Pancreas (tissue), 10 donors: ENCODE measurements around the gene DHRSX. TPM values are rescaled to one million over a fixed set of nuclear protein-coding genes. Genes with fewer than 3 reads are reported as not detected.
"Not testable (repeated sequence)": the region's sequence is repeated elsewhere in the genome, so short reads cannot be mapped to it uniquely, and the experiment has no call there.

Experiments used
- ATAC-seq, 4 donors: fragments of 200-7000 bp; cut with Tn5 transposase; one replicate each; pipeline versions ENCODE4 v1.8.0 to v1.9.1; 2020; ENCODE audit warnings: mild to moderate bottlenecking in 4 of 4, moderate library complexity in 4 of 4
- DNase-seq, 6 donors: peaks; one replicate each; pipeline ENCODE4 v3.0.0-alpha.2; 2020
- FAIRE-seq: peaks from 2 replicates; lab custom pipeline; 2012; peaks lifted over from hg19 to GRCh38; lab: Jason Lieb, UNC
- H3K27ac ChIP-seq, 4 donors: fragments of 200-600 bp; sonication (generic); 1 replicate in 3 of 4; 2 replicates in 1 of 4; pipeline versions ENCODE4 v1.5.0 to v1.8.0; 2020
- H3K27me3 ChIP-seq, 4 donors: fragments of 200-600 bp; one replicate each; pipeline ENCODE4 v1.8.0; 2021
- H3K36me3 ChIP-seq, 3 donors: fragments of 200-600 bp; sonication (generic) in 1 of 3; one replicate each; pipeline versions ENCODE4 v1.5.0 to v1.8.0; 2020 to 2021
- H3K4me1 ChIP-seq, 3 donors: fragments of 200-600 bp; one replicate each; pipeline ENCODE4 v1.8.0; 2021
- H3K4me3 ChIP-seq, 4 donors: fragments of 200-600 bp; sonication (generic) in 2 of 4; one replicate each; pipeline versions ENCODE4 v1.5.0 to v1.8.0; 2020 to 2021
- H3K9me3 ChIP-seq, 4 donors: fragments of 200-600 bp; one replicate each; pipeline ENCODE4 v1.8.0; 2021
- WGBS, 2 donors: extraction: QIAGEN DNeasy Blood & Tissue Kit; methylation state at CpG; one replicate each; pipeline ENCODE4 v1.1.7; 2013; 5-methylcytosine and 5-hydroxymethylcytosine counted together
- intact Hi-C, 3 donors: fragments of 100-400 bp; cut with DNase I; formaldehyde crosslinking; loops; one replicate each; pipeline versions ENCODE4 v1.11.1 to v1.14.2; 2022
- polyA plus RNA-seq, 2 donors: library from polyadenylated mRNA; stranded (reverse); fragments of 200-250 nt; gene quantifications; one replicate each; pipeline ENCODE4 v1.2.3, GENCODE V29; 2013
- total RNA-seq, 6 donors: library from RNA; stranded (reverse); fragmentation: NEBNext Ultra II Directional in 4 of 6; extraction: Animal tissue kit (Norgen Biotek cat#: 25700) in 4 of 6; gene quantifications; one replicate each; pipeline versions ENCODE4 v1.2.1 to v1.2.4, GENCODE V29; 2021 to 2023
- TF ChIP-seq, protein P1 (sequence below), 4 donors: fragments of 200-600 bp; sonication (generic) in 3 of 4; IDR thresholded peaks; one replicate each; pipeline versions ENCODE4 v1.5.0 to v1.8.0; 2021; ENCODE audit warnings: antibody characterized with exemption in 4 of 4
- donor health status: healthy with polysubstance abuse.
- donor health status: DM: no; HTN: no; CAD: no; lungs with moderate emphysema.
- donor health status: DM: no; HTN: no; CAD: no.
- donor health status: control.
- donor health status: control.
- donor health status: Bipolar disorder and iron deficiency.
- donor health status: DM: yes; HTN: yes; CAD: no.
- donor health status: DM: no; HTN: no; CAD: no.
- donor health status: DM: no; HTN: no; CAD: no.
- donor health status: DM: yes; HTN: yes; CAD: no.

The DHRSX gene
- total and polyA plus RNA-seq, 8 donors: 8.1 to 26.5 (median 17.2) TPM

DNA sequence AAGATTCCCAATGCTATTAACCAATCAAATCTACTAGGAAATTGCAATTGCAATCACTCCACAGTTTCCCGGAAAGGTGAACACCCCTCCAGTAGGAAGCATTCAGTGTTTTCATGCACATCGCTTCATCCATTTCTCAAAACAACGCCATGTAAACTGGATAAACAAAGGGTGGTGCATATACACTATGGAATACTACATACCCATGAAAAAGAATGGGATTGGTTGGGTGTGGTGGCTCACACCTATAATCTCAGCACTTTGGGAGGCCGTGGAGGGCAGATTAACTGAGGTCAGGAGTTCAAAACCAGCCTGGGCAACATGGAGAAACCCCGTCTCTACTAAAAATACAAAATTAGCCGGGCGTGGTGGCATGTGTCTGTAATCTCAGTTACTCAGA lies 29.1 kb downstream of the DHRSX start:
- intact Hi-C loops: no loop called here
- Histone ChIP-seq H3K27ac (no peak overlapping the region), H3K4me1 (peaks cover 0 to 13% (median 5%) of the 10 kb centered on the region in 3 donors), H3K27me3 (no peaks in the 10 kb centered on the region), H3K4me3 (no peak overlapping the region), H3K9me3 (no peaks in the 10 kb centered on the region), H3K36me3 (no peaks in the 10 kb centered on the region)
- TF ChIP-seq, protein P1, sequence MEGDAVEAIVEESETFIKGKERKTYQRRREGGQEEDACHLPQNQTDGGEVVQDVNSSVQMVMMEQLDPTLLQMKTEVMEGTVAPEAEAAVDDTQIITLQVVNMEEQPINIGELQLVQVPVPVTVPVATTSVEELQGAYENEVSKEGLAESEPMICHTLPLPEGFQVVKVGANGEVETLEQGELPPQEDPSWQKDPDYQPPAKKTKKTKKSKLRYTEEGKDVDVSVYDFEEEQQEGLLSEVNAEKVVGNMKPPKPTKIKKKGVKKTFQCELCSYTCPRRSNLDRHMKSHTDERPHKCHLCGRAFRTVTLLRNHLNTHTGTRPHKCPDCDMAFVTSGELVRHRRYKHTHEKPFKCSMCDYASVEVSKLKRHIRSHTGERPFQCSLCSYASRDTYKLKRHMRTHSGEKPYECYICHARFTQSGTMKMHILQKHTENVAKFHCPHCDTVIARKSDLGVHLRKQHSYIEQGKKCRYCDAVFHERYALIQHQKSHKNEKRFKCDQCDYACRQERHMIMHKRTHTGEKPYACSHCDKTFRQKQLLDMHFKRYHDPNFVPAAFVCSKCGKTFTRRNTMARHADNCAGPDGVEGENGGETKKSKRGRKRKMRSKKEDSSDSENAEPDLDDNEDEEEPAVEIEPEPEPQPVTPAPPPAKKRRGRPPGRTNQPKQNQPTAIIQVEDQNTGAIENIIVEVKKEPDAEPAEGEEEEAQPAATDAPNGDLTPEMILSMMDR (IDR thresholded peaks at IDR 0.05): no peak
- 91 to 98% methylated on average over 7 of the region's 7 CpGs for WGBS, 2 donors
- DNase-seq (no peak), FAIRE-seq (no peak), ATAC-seq (no peak)

DNA sequence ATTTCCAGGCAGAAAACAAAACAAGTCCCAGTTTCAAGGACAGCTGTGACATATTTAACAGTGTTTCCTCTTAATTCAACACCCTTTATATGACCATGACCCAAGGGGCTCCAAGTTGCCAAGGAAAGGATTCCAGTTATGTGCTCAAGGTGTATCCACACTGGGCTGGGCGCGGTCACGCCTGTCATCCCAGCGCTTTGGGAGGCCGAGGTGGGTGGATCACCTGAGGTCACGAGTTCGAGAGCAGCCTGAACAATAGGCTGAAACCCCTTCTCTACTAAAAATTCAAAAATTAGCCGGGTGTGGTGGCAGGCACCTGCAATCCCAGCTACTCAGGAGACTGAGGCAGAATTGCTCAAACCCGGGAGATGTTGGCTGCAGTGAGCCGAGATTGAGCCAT lies 29.6 kb downstream of the DHRSX start:
- H3K9me3 ChIP-seq, H3K27ac ChIP-seq, H3K27me3 ChIP-seq, FAIRE-seq, H3K36me3 ChIP-seq, intact Hi-C loops, H3K4me3 ChIP-seq, ATAC-seq: not testable (repeated sequence)
- WGBS, 2 donors: 96% methylated on average over 10 of the region's 10 CpGs
- DNase-seq: peak in 1 of 6 donors; percentile 32
- peaks cover 0 to 13% (median 5%) of the 10 kb centered on the region in 3 donors for H3K4me1 ChIP-seq

DNA sequence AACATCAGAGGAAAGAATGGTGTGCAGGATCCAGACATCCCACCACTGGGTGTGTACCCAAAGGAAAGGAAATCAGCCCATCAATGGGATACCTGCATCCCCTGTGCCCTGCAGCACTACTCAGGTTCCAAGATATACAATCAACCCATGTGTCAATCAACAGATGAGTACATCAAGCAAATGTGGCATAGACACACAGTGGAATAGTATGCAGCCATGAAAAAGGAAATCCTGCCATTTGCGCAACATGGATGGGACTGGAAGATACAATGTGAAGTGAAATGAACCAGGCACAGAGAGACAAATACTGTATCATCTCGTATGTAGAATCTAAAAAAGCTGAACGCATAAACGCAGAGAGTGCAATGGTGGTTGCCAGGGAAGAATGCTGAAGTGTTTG lies 30.9 kb downstream of the DHRSX start:
- FAIRE-seq, intact Hi-C loops: not testable (repeated sequence)

DNA sequence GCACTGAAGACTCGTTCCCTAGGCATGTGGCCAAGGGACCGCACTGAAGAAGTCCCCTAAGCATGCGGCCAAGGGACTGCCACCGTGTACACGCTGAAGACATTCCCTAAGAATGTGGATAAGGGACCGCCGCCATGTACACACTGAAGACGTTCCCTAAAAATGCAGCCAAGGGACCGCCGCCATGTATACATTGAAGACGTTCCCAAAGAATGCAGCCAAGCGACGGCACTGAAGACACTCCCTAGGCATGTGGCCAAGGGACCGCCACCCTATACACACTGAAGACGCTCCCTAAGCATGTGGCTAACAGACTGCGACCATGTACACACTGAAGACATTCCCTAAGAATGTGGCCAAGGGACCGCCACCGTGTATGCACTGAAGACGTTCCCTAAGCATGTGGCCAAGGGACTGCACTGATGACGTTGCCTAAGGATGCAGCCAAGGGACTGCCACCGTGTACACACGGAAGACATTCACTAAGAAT lies 31.5 kb downstream of the DHRSX start:
- FAIRE-seq (no peak), DNase-seq (no peak), ATAC-seq (no peak)
- intact Hi-C loops: no loop called here
- no peak overlapping the region for H3K4me3 ChIP-seq
- H3K9me3 ChIP-seq: no peaks in the 10 kb centered on the region
- TF ChIP-seq, protein P1 (IDR thresholded peaks at IDR 0.05): no peak
- H3K27ac ChIP-seq: no peak overlapping the region
- WGBS, 2 donors: 95 to 98% methylated on average over 22 of the region's 22 CpGs
- H3K36me3 ChIP-seq: no peaks in the 10 kb centered on the region
- H3K27me3 ChIP-seq: no peaks in the 10 kb centered on the region
- peaks cover 0 to 13% (median 5%) of the 10 kb centered on the region in 3 donors for H3K4me1 ChIP-seq

More for the DNA sequence above, 30.9 kb downstream of the DHRSX start:
- not testable (repeated sequence) for H3K4me3 ChIP-seq, H3K27ac ChIP-seq, ATAC-seq, H3K9me3 ChIP-seq, H3K36me3 ChIP-seq, H3K27me3 ChIP-seq, DNase-seq
- WGBS, 2 donors: 86 to 100% methylated on average over 4 of the region's 4 CpGs
- H3K4me1 ChIP-seq: peaks cover 0 to 13% (median 5%) of the 10 kb centered on the region in 3 donors

DNA sequence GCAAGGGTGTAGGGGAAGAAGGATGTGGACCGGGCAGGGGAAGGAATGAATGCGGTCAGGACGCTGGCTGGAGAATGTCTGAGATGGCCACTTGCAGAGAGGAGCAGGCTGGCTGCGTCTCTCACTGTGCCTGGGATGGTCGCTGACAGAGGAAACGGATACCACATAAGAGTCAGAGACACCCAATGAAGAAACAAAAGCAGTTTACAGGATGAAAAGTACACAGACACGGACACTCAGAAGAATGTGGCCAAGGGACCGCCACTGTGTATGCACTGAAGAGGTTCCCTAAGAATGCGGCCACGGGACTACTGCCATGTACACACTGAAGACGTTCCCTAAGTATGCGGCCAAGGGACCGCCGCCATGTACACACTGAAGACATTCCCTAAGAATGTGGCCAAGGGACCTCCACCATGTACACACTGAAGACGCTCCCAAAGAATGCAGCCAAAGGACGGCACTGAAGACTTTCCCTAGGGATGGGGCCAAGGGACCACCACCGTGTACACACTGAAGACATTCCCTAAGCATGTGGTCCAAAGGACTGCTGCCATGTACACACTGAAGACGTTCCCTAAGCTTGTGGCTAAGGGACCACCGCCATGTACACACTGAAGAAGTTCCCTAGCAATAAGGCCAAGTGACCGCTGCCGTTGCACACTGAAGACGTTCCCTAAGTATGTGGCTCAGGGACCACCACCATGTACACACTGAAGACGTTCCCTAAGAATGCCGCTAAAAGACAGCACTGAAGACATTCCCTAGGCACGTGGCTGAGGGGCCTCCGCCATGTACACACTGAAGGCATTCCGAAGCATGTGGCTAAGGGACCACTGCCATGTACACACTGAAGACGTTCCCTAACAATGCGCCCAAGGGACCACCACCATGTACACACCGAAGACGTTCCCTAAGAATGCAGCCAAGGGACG lies 32.2 kb downstream of the DHRSX start:
- no peaks in the 10 kb centered on the region for H3K9me3 ChIP-seq
- peaks cover 0 to 11% (median 5%) of the 10 kb centered on the region in 3 donors for H3K4me1 ChIP-seq
- H3K27ac ChIP-seq: no peak overlapping the region
- WGBS, 2 donors: 91 to 95% methylated on average over 32 of the region's 32 CpGs
- no peak overlapping the region for H3K4me3 ChIP-seq
- H3K27me3 ChIP-seq: no peaks in the 10 kb centered on the region
- intact Hi-C loops: no loop called here
- H3K36me3 ChIP-seq: no peaks in the 10 kb centered on the region
- ATAC-seq (no peak), FAIRE-seq (no peak), DNase-seq (no peak)
- TF ChIP-seq, protein P1 (IDR thresholded peaks at IDR 0.05): no peak
